ENCODE measurements around the gene ADAR.

GRCh38 chr1:154579374-154579773, 28.6 kb downstream of the ADAR start:
- no peak for TF ChIP-seq CTCF (IDR thresholded peaks at IDR 0.05)
- TF ChIP-seq POLR2A (IDR thresholded peaks at IDR 0.05), result no peak
